HCT116 (cell line): Measurements from ENCODE around the gene RNF150. TPM values are rescaled to one million over a fixed set of nuclear protein-coding genes. Genes with fewer than 3 reads are reported as not detected.

Experiments used
- ATAC-seq: fragments of 200-7000 bp; cut with Tn5 transposase; 2 replicates; pipeline ENCODE4 v1.9.1; 2020; ENCODE audit warnings: mild to moderate bottlenecking, moderate library complexity
- BruUV-seq: library from RNA; stranded (reverse); fragments of 400-500 nt; replicated peaks from 2 replicates; lab custom pipeline; 2021; lab: Mats Ljungman, UMichigan
- CTCF ChIA-PET: fragments of 300-600 bp; sonication (Branson Sonifier 250); formaldehyde crosslinking; loops from one replicate; lab custom pipeline; 2021; ENCODE audit warnings: antibody characterized with exemption; lab: Charles Lee
- POLR2A ChIA-PET: fragments of 300-600, 350-600 bp; sonication (Branson Sonifier 250); formaldehyde crosslinking; loops from one replicate; lab custom pipeline; 2021; ENCODE audit warnings: antibody characterized with exemption; lab: Charles Lee
- RAD21 ChIA-PET, 2 experiments: fragments of 300-600 bp; sonication (Branson Sonifier 250); formaldehyde crosslinking; loops; one replicate each; lab custom pipeline; 2023; ENCODE audit warnings: low total read pairs in 2 of 2; ENCODE audit not compliant: uncharacterized antibody in 2 of 2, unreplicated experiment in 2 of 2, low non-redundant PET in 1 of 2; lab: Charles Lee
- DNase-seq: peaks from one replicate; pipeline ENCODE4 v3.0.0-alpha.2; 2010; ENCODE audit warnings: low read depth, low spot score
- H2AFZ ChIP-seq: fragments of 200-600 bp; shearing (Covaris generic), sonication (generic); 2 replicates; pipeline ENCODE4 v1.6.1; 2017; ENCODE audit warnings: low read depth, mixed run types, mixed read lengths, antibody characterized with exemption, low read length; ENCODE audit not compliant: poor library complexity, severe bottlenecking
- H3K27ac ChIP-seq: 2 replicates; pipeline ENCODE4 v1.5.1; 2012; ENCODE audit warnings: low read depth, low read length
- H3K27me3 ChIP-seq: fragments of 200-600 bp; sonication (generic); 2 replicates; pipeline ENCODE4 v1.6.1; 2016; ENCODE audit warnings: mixed run types, low read length, mixed read lengths; ENCODE audit not compliant: insufficient read depth
- H3K36me3 ChIP-seq, 2 experiments: fragments of 200-500 bp in 1 of 2; fragments of 200-600 bp in 1 of 2; sonication (Bioruptor generic) in 1 of 2; sonication (generic) in 1 of 2; 2 replicates each; pipeline versions ENCODE4 v1.5.1 to v1.6.1; 2014 to 2016; ENCODE audit warnings: low read length in 2 of 2, inconsistent platforms in 1 of 2, mixed read lengths in 1 of 2, mixed run types in 1 of 2; ENCODE audit not compliant: insufficient read depth in 2 of 2, control insufficient read depth in 1 of 2
- H3K4me1 ChIP-seq, 2 experiments: fragments of 200-600 bp in 1 of 2; sonication (generic) in 1 of 2; 2 replicates each; pipeline versions ENCODE4 v1.5.1 to v1.6.1; 2012 to 2017; ENCODE audit warnings: low read length in 2 of 2, inconsistent platforms in 1 of 2, mild to moderate bottlenecking in 1 of 2, mixed read lengths in 1 of 2, mixed run types in 1 of 2, moderate library complexity in 1 of 2; ENCODE audit not compliant: insufficient read depth in 2 of 2, control insufficient read depth in 1 of 2
- H3K4me2 ChIP-seq: fragments of 200-600 bp; sonication (generic); 2 replicates; pipeline ENCODE4 v1.6.1; 2017; ENCODE audit warnings: mixed run types, low read length, mixed read lengths
- H3K4me3 ChIP-seq, 2 experiments: fragments of 200-600 bp in 1 of 2; sonication (generic) in 1 of 2; replicated peaks in 1 of 2; 2 replicates each; pipeline ENCODE4 v1.5.1; 2011 to 2016; ENCODE audit warnings: low read length in 2 of 2, control low read depth in 1 of 2, low read depth in 1 of 2, mild to moderate bottlenecking in 1 of 2, mixed read lengths in 1 of 2, mixed run types in 1 of 2
- H3K79me2 ChIP-seq: fragments of 200-600 bp; sonication (generic); 2 replicates; pipeline ENCODE4 v1.6.1; 2017; ENCODE audit warnings: mild to moderate bottlenecking, mixed run types, low read length, moderate library complexity, mixed read lengths; ENCODE audit not compliant: insufficient read depth
- H3K9ac ChIP-seq: fragments of 200-600 bp; sonication (generic); 2 replicates; pipeline ENCODE4 v1.6.1; 2016; ENCODE audit warnings: low read length, mixed read lengths
- H3K9me2 ChIP-seq: fragments of 200-600 bp; sonication (generic), shearing (Covaris generic); 2 replicates; pipeline ENCODE4 v1.6.1; 2017; ENCODE audit warnings: mixed run types, mild to moderate bottlenecking, moderate library complexity; ENCODE audit not compliant: insufficient read depth
- H3K9me3 ChIP-seq, 2 experiments: fragments of 200-500 bp in 1 of 2; fragments of 200-600 bp in 1 of 2; sonication (Bioruptor generic) in 1 of 2; sonication (generic) in 1 of 2; 2 replicates each; pipeline ENCODE4 v1.6.1; 2014 to 2017; ENCODE audit warnings: low read length in 2 of 2, mixed read lengths in 2 of 2, inconsistent platforms in 1 of 2, low read depth in 1 of 2, mild to moderate bottlenecking in 1 of 2, mixed run types in 1 of 2, moderate library complexity in 1 of 2; ENCODE audit not compliant: control insufficient read depth in 1 of 2, insufficient read depth in 1 of 2
- H4K20me1 ChIP-seq: fragments of 200-600 bp; sonication (generic), shearing (Covaris generic); 2 replicates; pipeline ENCODE4 v1.6.1; 2017; ENCODE audit warnings: mixed run types, mild to moderate bottlenecking, moderate library complexity; ENCODE audit not compliant: insufficient read depth
- CBX3 ChIP-seq: IDR thresholded peaks from 2 replicates; pipeline ENCODE4 v1.6.1; 2012; ENCODE audit warnings: low read depth
- CEBPB ChIP-seq: IDR thresholded peaks from 2 replicates; pipeline ENCODE4 v1.6.1; 2012; ENCODE audit warnings: low read depth
- EGR1 ChIP-seq: IDR thresholded peaks from 2 replicates; pipeline ENCODE4 v1.6.1; 2012; ENCODE audit warnings: low read depth
- EZH2 ChIP-seq: fragments of 200-600 bp; sonication (generic); IDR thresholded peaks from 2 replicates; pipeline ENCODE4 v1.6.1; 2017; ENCODE audit warnings: antibody characterized with exemption, mixed run types
- JUND ChIP-seq: IDR thresholded peaks from 2 replicates; pipeline ENCODE4 v1.6.1; 2012
- POLR2A ChIP-seq: IDR thresholded peaks from 2 replicates; pipeline ENCODE4 v1.7.0; 2011; ENCODE audit warnings: borderline replicate concordance; ENCODE audit not compliant: insufficient read depth, insufficient read length; ENCODE audit errors: extremely low read depth
- SIN3A ChIP-seq: IDR thresholded peaks from 2 replicates; pipeline ENCODE4 v1.6.1; 2012; ENCODE audit warnings: low read depth
- SP1 ChIP-seq: IDR thresholded peaks from 2 replicates; pipeline ENCODE4 v1.6.1; 2012; ENCODE audit warnings: low read depth
- SRF ChIP-seq: IDR thresholded peaks from 2 replicates; pipeline ENCODE4 v1.6.1; 2012; ENCODE audit warnings: low read depth
- TCF7L2 ChIP-seq: IDR thresholded peaks from 2 replicates; pipeline ENCODE4 v1.7.0; 2011; ENCODE audit warnings: borderline replicate concordance, inconsistent platforms; ENCODE audit not compliant: insufficient read depth, insufficient read length; ENCODE audit errors: extremely low read depth
- YY1 ChIP-seq: IDR thresholded peaks from 2 replicates; pipeline ENCODE4 v1.6.1; 2011; ENCODE audit warnings: low read length, low read depth, moderate library complexity, mild to moderate bottlenecking; ENCODE audit not compliant: insufficient replicate concordance; ENCODE audit errors: extremely low read depth
- ZFX ChIP-seq: fragments of 450-650 bp; IDR thresholded peaks from 2 replicates; pipeline ENCODE4 v1.6.1; 2017
- intact Hi-C: fragments of 100-400 bp; cut with micrococcal nuclease; formaldehyde crosslinking; loops from 2 replicates; pipeline ENCODE4 v1.10.0; 2022
- total RNA-seq: library from RNA; stranded (reverse); gene quantifications from one replicate; pipeline ENCODE4 v1.2.1, GENCODE V29; 2021; ENCODE audit not compliant: unreplicated experiment
- TF ChIP-seq, protein P1 (sequence below), 3 experiments: fragments of 200-600 bp in 1 of 3; sonication (generic) in 1 of 3; IDR thresholded peaks in 2 of 3; conservative IDR thresholded peaks in 1 of 3; 2 replicates each; pipeline ENCODE4 v1.5.1; 2012 to 2017; ENCODE audit warnings: low read depth in 2 of 3, low read length in 2 of 3, antibody characterized with exemption in 1 of 3, borderline replicate concordance in 1 of 3, control low read depth in 1 of 3, mild to moderate bottlenecking in 1 of 3, mixed read lengths in 1 of 3, mixed run types in 1 of 3, moderate library complexity in 1 of 3; ENCODE audit not compliant: insufficient read depth in 1 of 3
- TF ChIP-seq, protein P2 (sequence below): IDR thresholded peaks from 2 replicates; pipeline ENCODE4 v1.6.1; 2012
- TF ChIP-seq, protein P3 (sequence below): IDR thresholded peaks from 2 replicates; pipeline ENCODE4 v1.6.1; 2011; ENCODE audit warnings: mild to moderate bottlenecking, low read length, moderate library complexity; ENCODE audit not compliant: insufficient replicate concordance; ENCODE audit errors: extremely low read depth

Gene RNF150
- total RNA-seq, 1 experiment from 2014 or later, result 0.07 TPM

DNA sequence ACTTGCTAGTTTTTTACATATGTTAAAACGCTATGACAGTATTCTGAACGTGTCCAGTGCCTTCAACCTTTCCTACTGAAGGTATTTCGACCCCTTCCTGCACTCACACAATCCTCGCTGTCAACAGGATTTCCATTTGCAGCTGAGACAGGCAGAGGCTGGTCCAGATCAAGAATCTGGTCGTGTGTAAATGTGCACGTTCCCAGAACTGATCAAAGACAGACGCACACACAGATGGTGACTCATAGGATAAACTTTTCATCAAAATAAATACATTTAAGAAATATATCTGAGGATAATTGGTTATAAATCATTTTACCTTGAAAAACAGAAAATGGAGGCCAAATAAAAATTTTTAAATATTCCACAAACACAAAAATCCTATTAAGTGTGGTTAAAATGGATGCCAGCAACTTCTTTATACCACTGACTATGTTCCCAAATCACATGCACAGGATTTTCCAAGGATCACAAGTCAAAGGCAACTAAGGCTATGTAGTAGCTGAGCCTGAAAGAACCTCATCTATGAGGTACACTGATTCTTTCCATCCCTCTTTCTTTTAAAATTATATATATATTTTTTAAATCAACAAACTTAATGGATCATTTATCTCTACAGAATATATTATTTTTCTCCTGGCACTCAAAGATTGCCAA lies 85.9 kb downstream of the RNF150 start (continued):
- TF ChIP-seq, protein P1, sequence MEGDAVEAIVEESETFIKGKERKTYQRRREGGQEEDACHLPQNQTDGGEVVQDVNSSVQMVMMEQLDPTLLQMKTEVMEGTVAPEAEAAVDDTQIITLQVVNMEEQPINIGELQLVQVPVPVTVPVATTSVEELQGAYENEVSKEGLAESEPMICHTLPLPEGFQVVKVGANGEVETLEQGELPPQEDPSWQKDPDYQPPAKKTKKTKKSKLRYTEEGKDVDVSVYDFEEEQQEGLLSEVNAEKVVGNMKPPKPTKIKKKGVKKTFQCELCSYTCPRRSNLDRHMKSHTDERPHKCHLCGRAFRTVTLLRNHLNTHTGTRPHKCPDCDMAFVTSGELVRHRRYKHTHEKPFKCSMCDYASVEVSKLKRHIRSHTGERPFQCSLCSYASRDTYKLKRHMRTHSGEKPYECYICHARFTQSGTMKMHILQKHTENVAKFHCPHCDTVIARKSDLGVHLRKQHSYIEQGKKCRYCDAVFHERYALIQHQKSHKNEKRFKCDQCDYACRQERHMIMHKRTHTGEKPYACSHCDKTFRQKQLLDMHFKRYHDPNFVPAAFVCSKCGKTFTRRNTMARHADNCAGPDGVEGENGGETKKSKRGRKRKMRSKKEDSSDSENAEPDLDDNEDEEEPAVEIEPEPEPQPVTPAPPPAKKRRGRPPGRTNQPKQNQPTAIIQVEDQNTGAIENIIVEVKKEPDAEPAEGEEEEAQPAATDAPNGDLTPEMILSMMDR (IDR thresholded peaks at IDR 0.05 in 2 of 3, conservative IDR thresholded peaks at IDR 0.05 in 1 of 3; ENCODE audit: borderline replicate concordance in 1 of 3, insufficient read depth in 1 of 3, low read depth in 2 of 3, low read length in 2 of 3), result no peak
- TF ChIP-seq JUND (no peak), TCF7L2 (no peak), SIN3A (no peak), EGR1 (no peak)

DNA sequence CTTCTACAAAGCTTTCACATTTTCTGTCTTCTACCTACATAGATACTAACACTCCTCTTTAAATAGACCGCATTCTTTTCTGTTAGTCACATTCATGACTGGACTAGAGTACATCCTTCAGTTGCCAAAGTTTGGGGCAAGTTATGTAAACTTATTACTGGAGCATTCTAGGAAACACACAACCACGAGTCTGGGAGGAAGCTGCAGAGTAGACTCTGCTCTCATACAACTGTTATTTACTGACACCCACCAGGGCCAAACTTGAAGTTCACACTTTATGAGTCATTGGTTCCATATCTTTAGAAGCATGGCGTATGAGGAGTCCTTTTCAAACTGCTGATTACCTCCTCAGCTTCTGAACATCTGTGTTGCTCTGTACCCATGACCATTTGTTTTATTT lies 87.0 kb downstream of the RNF150 start:
- TF ChIP-seq SP1, result no peak
- no peak for TF ChIP-seq ZFX
- TF ChIP-seq YY1, result no peak
- TF ChIP-seq CBX3, result no peak
- TF ChIP-seq EZH2, result no peak
- TF ChIP-seq, protein P2, sequence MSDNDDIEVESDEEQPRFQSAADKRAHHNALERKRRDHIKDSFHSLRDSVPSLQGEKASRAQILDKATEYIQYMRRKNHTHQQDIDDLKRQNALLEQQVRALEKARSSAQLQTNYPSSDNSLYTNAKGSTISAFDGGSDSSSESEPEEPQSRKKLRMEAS, result no peak
- TF ChIP-seq JUND, result no peak
- no peak for TF ChIP-seq TCF7L2
- no peak for TF ChIP-seq POLR2A
- TF ChIP-seq, protein P3, sequence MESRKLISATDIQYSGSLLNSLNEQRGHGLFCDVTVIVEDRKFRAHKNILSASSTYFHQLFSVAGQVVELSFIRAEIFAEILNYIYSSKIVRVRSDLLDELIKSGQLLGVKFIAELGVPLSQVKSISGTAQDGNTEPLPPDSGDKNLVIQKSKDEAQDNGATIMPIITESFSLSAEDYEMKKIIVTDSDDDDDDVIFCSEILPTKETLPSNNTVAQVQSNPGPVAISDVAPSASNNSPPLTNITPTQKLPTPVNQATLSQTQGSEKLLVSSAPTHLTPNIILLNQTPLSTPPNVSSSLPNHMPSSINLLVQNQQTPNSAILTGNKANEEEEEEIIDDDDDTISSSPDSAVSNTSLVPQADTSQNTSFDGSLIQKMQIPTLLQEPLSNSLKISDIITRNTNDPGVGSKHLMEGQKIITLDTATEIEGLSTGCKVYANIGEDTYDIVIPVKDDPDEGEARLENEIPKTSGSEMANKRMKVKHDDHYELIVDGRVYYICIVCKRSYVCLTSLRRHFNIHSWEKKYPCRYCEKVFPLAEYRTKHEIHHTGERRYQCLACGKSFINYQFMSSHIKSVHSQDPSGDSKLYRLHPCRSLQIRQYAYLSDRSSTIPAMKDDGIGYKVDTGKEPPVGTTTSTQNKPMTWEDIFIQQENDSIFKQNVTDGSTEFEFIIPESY, result no peak
- no peak for TF ChIP-seq SRF
- no peak for TF ChIP-seq CEBPB
- TF ChIP-seq, all 23 proteins: peak for 0
- Histone ChIP-seq H3K9me3 (no peaks in the 10 kb centered on the region), H3K27me3 (no peaks in the 10 kb centered on the region), H3K9me2 (no peaks in the 10 kb centered on the region), H3K4me1 (no peaks in the 10 kb centered on the region), H3K9ac (no peak overlapping the region), H3K27ac (no peak overlapping the region), H4K20me1 (no peaks in the 10 kb centered on the region), H3K79me2 (no peaks in the 10 kb centered on the region), H3K36me3 (no peaks in the 10 kb centered on the region), H3K4me2 (no peak overlapping the region), H3K4me3 (no peak overlapping the region), H2AFZ (no peak overlapping the region)
- no peak for ATAC-seq
- ChIA-PET RAD21 (no interaction called here), CTCF (no interaction called here), POLR2A (no interaction called here)
- DNase-seq, result no peak
- intact Hi-C loops, result no loop called here
- no TSS peak for BruUV-seq
